Urothelium cell line (cell line): ENCODE measurements around the gene CCDC102A.
"Not testable (repeated sequence)": the region's sequence is repeated elsewhere in the genome, so short reads cannot be mapped to it uniquely, and the experiment has no call there.

Source experiments
- DNase-seq: peaks from one replicate; pipeline ENCODE4 v3.0.0; 2011; ENCODE audit warnings: low spot score, mixed read lengths
- FAIRE-seq: peaks from 2 replicates; lab custom pipeline; 2011; peaks lifted over from hg19 to GRCh38; lab: Jason Lieb, UNC

Gene CCDC102A

DNA sequence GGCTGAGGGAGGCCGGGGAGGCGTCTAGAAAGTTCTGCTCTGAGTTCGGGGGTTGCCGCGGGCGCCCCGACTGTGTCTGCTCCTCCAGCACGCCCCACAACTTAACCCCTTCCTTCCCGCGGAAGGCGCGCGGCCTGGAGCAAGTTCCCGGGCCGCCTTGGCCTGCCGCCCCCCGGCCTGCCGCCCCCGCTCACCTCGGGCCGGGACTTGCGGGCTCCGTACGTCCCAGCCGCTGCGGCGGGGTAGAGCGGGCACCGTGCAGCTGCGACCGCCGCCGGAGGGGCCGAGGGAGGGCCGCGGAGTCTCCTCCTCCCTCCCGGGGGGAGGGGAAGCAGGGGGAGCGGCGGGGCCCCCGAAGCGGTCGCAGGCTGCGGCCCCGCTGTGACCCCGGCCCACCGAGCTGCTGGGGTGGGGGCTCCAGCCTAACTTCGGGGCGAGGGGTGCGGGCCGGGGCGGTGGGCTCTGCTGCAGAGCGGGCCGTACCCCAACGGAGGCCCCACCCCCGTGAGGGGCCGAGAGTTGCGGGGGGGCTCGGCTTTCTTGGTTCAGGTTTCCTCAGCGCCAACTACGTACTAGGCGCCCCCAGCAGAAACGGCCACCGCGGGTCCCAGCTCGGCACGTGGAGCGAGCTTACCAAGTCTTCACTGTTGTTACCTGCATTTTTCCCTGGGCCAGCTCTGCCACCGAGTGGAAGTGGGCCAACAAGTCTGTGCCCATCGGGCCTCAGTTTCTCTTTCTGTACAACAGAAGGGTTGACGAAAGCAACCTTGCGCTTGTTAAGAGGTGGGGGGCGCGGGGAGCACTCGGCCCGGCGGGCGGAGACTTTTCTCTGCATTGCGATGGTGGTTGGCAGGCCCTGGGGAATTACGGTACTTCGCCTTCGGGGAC, at the start of gene CCDC102A:
Gene CCDC102A (minus strand): TSS at position 266 of the 888 bp plus-strand sequence. CDS start 7,394 bp downstream, outside the sequence.
- DNase-seq (peak; percentile 70), FAIRE-seq (no peak)

DNA sequence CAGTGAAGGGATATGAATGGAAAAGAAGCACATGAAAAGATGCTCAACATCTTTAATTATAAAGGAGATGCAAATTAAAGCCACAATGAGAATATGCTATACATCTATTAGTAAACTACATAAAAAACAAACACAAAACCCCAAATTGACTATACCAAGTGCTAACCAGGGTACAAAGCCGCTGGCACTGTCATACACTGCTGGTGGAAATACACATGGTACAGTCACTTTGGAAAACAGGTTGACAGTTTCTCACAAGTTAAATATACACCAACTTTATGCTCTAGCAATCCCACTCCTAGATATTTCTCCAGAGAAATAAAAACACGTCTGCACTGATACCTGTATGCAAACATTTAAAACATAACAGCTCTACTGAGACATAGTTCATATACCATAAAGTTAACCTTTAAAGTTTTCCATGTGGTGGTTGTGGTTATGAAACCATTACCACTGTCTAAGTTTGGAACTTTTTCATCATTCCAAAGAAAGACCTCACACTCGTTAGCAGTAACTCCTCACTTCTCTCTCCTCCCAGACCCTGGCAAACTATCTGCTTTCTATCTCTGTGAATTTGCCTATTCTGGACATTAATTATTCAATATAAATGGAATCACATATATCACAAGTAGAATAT, 48.8 kb upstream of the CCDC102A start:
- FAIRE-seq (no peak), DNase-seq (no peak)

DNA sequence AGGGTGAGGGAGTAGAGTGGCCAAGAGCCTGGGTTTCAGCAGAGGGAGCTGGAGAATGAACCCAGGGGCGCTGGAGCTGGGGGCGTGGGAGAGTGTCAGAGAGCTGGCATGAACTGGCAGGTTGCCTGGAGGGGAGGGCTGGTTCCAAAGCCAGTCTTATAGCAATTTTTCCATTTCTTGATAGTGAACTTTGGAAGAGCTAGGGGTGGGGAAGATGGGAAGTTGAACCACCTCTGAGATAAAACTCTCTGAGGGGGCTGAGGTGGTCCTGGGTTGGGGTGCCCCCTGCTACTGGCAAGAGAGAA, 42.9 kb upstream of the CCDC102A start:
- FAIRE-seq (no peak), DNase-seq (no peak)

DNA sequence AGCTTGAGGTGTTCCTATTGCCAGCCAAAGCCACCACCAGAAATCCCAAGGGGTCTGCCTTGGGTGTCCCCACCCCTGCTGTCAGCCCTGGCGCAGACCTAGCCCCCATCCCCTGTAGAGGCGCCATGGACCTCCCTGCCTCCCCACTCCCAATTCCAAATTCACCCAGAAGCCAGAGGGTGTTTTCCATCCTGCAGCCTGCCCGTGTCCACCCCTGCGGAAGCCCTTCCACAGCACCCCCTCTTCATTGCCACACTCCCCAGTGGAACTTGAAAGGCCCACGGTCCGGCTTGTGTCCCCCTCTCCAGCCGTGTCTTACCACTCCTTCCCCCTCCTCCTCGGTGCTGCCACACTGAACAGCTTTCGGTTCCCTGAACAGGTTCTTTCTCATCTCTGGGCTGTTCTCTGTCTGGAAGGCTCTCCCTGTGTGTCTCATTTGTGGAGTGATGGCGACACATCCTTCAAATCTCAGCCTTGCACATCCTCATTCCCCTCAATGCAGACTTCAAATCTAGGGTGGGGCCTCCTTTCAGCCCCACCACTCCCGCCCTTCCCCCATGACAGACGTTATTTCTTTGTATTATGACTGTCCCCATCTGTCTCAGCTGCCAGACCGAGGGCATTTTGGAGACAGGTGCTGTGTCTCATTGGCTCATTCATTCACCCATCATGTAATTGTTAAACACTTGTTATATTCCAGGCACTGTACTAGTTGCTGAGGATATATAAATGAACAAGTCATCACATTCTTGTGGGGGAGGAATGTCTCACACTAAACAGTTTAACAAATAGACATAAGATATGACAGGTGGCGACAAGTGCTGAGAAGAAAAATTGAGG, 42.4 kb upstream of the CCDC102A start:
- FAIRE-seq = no peak

DNA sequence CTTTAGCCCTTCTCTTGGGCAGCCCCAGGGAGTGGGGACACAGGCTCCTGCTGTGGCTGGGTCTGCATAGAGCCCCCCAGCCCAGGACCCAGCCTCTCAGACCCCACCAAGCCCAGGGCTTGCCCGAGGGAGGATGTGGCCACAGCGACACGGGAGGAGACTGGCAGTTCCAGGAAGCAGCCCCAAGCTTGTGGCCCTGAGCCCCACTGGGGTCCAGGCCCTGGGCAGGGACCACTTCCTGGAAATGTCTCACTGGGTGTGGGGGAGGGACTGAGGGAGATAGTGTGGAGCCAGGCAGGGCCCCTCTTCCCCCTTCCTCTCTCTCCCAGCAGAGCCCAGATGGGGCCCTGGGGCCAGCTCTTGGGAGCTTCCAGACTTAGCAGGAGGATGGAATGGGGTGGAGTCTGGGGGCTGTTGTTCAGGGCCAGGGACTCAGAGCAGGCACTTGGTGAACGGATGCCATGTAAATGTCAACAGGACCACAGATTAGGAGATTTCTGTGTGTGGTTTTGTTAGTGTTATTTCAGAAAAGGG, 41.4 kb upstream of the CCDC102A start:
- DNase-seq (no peak), FAIRE-seq (no peak)

More for the DNA sequence above, 42.4 kb upstream of the CCDC102A start:
- DNase-seq = no peak

DNA sequence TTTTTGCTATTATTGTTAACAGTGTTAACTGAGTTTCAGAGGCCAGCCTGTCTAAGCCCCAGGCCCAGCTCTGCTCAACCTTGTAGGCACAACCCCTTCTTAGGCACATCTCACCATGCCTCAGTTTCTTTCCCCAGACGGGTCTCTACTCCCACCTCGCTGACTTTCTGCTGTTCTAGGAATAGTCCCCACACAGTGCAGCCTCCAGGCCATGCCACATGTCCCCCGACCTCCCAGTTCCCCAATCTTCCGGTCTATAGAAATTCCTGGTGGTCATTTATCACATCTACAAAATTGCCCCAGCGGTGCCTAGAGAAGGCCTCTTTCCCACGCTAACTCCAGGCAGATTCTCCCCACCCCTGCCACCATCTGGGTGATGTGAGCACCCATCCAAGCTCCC, 40.8 kb upstream of the CCDC102A start:
- FAIRE-seq (no peak), DNase-seq (no peak)

DNA sequence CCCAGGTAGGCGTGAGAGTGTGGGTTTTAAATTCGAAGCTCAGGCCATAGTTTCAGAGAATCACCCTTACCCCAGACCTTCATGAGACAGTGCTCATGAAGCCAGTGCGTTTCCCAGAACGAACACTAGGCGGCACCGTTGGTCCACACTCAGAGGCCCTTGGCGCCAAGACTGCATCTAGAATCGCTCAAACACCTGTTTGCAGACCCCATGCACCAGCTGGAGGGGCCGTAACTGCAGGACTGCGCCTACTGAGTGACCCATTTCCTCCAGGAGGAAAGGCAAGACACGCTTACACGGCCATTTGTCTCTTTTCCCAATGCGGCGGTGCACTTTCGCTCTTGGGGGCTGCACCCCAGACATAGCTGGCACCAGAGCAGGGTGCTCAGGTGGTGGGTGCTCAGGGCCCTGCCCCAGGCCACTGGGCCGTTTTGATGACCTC, 40.1 kb upstream of the CCDC102A start:
- DNase-seq (peak; percentile 74), FAIRE-seq (peak; percentile 75)

DNA sequence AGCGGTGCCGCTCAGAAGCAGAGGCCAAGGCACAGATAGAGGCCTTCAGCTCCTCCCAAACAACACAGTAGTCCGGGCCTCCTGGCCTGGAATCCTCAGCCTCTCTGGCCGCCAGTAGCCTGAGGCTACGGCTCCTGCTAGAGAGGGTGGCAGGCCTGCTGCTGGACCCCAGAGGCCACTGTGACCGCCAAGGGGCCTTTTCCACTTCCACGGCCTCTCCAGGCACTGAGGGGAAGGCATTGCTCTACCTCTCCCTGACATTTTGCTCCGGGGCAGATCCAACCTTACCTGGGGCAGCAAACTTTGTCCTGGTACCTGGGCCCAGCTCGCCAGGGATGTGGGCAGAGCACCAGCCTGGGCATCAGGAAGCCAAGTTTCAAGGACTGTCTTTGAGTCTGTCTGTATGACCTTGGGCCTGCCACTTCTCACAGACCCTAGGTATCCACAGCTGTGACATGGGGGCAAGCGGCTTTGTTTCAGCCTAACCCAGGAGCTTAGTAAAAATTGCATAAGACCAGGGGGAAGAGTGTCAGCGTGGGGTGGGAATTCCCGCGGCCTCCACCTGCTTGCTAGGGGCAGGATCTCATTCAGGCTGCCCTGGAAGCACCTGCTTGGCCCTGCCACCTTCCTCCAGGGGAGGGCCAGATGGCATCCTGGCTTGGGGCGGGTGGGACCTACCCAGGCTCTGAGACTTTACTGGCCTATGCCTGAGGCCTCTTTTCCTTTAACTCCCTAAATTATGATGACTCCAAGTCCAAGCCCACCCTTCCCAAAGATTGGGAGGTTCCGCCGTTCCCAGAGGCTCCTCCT, 39.3 kb upstream of the CCDC102A start:
- FAIRE-seq (no peak), DNase-seq (no peak)

DNA sequence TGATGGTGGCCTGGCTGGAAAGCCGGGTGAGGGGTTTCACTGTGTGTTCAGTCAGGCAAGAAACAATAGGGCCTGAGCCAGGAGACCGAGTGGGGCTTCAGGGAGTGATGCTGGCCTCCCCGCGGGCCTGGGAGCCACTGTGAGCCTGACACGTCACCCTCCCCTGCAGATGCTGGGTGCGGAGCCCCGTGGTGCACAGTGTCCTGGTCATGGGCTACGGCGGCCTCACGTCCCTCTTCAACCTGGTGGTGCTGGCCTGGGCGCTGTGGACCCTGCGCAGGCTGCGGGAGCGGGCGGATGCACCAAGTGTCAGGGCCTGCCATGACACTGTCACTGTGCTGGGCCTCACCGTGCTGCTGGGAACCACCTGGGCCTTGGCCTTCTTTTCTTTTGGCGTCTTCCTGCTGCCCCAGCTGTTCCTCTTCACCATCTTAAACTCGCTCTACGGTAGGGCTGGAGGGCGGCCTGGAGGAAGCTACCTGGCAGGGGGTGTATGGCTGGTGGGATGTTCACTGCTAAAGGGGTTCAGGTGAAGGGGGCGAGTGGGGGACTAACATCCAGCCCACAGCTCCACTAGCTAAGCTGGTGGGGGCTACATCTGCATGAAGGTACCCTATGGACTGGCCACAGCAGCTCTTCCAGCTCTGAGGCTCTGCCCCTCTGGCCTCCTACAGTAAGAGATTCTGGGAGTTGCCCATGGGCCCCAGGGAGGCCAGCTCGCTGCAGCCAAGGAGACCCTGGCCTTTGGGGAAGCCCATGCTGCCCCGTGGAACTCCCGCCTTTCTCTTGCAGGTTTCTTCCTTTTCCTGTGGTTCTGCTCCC, 38.5 kb upstream of the CCDC102A start:
- DNase-seq (no peak), FAIRE-seq (no peak)

DNA sequence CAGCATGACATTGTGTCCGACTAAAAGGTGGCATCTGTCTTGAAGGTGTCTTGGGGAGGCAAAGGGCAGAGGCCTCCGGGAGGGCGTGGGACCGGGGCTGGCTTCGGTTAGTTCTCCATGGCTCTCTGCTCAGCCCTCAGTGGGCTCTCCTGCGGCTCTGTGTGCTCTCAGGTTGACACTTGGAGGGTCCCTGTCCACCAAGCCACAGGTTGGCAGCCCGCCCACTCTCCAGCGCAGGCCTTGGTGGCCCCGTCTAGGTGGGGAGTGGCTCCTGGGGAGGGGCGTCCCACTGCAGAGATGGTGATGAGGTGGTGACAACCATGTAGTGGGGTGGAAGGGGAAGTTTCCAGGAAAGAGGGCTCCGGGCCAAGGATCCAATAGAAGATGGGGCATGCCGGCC, 37.7 kb upstream of the CCDC102A start:
- DNase-seq (no peak), FAIRE-seq (no peak)

DNA sequence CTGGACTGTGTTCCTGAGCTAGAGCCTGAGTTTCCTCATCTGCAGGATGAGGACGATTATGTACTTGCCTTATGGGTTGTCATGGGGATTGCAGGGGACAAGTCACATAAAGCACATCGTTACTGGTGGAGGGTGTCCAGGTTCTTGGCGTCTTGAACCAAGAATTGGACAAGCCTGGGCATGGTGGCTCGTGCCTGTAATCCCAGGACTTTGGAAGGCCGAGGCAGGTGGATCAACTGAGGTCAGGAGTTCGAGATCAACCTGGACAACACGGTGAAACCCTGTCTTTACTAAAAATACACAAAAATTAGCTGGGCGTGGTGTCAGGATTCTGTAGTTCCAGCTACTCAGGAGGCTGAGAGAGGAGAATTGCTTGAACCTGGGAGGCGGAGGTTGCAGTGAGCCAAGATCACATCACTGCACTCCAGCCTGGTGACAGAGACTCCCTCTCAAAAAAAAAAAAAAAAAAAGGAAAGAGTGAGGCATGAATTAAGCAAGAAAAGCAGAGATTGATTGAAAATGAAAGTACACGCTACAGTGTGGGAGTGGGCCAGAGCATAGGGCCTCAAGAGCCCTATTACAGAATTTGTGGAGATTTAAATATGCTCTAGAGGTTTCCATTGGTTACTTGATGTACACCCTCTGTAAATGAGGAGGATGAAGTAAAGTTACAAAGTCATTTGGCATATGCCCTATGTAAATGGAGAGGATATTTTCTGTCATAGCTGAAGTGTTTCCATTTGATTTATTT, 36.8 kb upstream of the CCDC102A start:
- DNase-seq (no peak), FAIRE-seq (no peak)

DNA sequence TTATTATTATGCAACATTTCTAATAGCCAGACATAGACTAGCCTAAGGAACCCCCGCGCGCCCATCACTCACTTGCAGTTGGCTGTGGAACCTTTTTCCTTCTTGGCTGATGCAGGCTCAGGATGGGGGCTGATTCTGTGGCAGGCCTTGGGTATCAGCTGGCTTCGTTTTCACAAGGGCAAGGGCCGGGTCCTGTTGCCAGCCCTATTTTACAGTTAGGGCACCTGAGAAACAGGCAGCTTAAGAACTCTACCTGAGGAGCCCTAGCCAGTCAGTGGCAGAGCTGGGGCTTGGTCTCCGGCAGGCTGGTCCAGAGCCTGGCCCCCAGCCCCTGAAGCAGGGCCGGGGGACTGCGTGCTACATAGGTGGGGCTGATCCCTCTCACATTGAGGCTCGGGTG, 34.7 kb upstream of the CCDC102A start:
- DNase-seq (no peak), FAIRE-seq (no peak)

DNA sequence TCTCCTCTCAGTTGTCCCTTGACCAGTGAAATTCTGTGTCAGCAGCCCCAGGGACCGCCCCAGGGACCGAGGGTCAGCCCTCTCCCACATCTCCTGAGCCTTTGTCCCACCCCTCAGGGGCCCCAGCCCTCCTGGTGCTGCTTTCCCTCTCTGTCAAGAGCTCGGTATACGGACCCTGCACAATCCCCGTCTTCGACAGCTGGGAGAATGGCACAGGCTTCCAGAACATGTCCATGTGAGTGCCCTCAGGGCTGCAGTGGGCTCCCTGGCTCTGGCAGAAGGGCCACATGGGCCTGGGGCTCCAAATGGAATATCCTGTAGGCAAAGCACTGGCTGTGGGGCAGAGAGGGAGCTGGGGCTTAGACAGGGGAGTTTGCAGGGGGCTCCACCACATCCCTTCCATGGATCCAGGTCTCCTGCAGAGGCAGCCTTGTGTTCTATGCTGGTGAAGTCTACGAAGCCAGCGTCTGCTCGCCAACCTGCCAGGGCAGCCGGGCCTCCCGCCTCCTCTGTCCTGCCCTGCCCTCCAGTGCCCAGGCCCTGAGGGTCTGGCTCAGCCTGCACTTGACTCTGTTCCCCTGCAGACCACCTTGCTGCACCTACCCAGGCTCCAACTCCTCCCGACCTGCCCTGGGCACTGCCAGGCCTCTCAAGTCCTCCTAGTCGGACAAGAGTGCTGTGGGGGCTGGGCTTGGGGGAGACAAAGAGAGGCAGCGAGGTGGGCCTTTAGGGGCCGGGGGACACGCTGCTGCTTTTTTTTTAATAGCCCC, 34.1 kb upstream of the CCDC102A start:
- DNase-seq (no peak), FAIRE-seq (no peak)

DNA sequence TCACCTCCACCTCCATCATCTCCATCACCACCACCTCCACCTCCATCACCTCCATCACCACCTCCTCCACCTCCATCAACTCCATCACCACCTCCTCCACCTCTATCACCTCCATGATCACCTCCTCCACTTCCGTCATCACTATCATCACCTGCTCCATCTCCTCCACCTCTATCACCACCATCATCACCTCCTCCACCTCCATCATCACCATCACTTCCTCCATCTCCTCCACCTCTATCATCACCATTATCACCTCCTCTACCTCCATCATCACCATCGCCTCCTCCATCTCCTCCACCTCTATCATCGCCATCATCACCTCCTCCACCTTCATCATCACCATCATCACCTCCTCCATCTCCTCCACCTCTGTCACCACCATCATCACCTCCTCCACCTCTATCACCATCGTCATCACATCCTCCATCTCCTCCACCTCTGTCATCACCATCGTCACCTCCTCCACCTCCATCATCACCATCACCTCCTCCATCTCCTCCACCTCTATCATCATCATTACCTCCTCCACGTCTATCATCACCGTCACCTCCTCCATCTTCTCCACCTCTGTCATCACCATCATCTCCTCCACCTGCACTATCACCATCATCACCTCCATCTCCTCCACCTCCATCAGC, 33.1 kb upstream of the CCDC102A start:
- no peak for DNase-seq
- FAIRE-seq = no peak

DNA sequence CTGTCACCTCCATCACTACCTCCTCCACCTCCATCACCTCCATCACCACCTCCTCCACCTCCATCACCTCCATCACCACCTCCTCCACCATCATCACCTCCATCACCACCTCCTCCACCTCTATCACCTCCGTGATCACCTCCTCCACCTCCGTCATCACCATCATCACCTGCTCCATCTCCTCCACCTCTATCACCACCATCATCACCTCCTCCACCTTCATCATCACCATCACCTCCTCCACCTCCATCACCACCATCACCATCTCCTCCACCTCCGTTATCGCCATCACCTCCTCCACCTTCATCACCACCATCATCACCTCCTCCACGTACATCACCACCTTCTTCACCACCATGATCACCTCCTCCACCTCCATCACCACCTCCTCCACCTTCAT, 32.4 kb upstream of the CCDC102A start:
- not testable (repeated sequence) for DNase-seq
- peak; percentile 99 for FAIRE-seq

DNA sequence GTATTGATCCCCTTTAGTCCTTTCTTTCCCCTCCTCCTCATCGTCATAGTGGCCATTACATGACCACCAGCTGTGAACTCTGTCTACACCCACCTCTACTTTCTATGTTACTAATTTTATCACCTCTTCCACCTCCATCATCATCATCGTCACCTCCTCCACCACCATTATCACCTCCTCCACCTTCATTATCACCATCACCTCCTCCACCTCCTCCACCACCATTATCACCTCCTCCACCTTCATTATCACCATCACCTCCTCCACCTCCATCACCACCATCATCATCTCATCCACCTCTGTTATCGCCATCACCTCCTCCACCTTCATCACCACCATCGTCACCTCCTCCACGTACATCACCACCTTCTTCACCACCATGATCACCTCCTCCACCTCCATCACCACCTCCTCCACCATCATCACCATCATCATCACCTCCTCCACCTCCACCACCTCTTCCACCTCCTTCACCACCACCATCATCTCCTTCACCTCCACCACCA, 31.9 kb upstream of the CCDC102A start:
- DNase-seq = no peak
- no peak for FAIRE-seq

DNA sequence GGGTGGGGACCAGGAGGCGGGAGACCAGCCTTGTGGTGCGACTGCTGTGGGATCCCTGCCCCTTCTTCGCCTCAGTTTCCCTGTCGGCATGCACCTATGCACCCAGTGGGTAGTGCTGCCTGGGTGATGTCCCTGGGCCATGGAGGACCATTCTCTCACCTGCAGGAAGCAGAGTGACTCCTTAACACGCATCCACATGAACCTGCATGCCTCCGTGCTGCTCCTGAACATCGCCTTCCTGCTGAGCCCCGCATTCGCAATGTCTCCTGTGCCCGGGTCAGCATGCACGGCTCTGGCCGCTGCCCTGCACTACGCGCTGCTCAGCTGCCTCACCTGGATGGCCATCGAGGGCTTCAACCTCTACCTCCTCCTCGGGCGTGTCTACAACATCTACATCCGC, 31.3 kb upstream of the CCDC102A start:
- peak; percentile 58 for FAIRE-seq
- DNase-seq = no peak
